NCI-H82 treated with DMSO at 0.1 percent for 48 hours (cell line): ENCODE data around the gene OR5B2.
"Not testable (repeated sequence)": the region's sequence is repeated elsewhere in the genome, so short reads cannot be mapped to it uniquely, and the experiment has no call there.

ENCODE experiments used
- DNase-seq: peaks from one replicate; lab custom pipeline; 2025; ENCODE audit not compliant: unreplicated experiment; lab: John Stamatoyannopoulos, UW

The OR5B2 gene

GRCh38 chr11:58428021-58428420 is at the start of gene OR5B2:
Gene OR5B2 (minus strand): TSS chr11:58428121. CDS start chr11:58423261, 4,860 bp downstream.
- no peak for DNase-seq

- DNase-seq, result no peak
These were observed 44.0 kb upstream of the OR5B2 start for GRCh38 chr11:58471892-58472291.

GRCh38 chr11:58466293-58466692 is 38.4 kb upstream of the OR5B2 start:
- no peak for DNase-seq

- DNase-seq, result no peak
These were observed 37.8 kb upstream of the OR5B2 start for GRCh38 chr11:58465690-58466089.

GRCh38 chr11:58451585-58451984 is 23.7 kb upstream of the OR5B2 start:
- DNase-seq, result no peak

GRCh38 chr11:58446294-58446693 is 18.4 kb upstream of the OR5B2 start:
- DNase-seq, result no peak

GRCh38 chr11:58444300-58444699 is 16.4 kb upstream of the OR5B2 start:
- DNase-seq, result no peak

GRCh38 chr11:58442136-58442535 is 14.2 kb upstream of the OR5B2 start, which contains the start of gene OR5B12:
Gene OR5B12 (minus strand): TSS chr11:58442236. CDS start chr11:58440151, 2,085 bp downstream.
- no peak for DNase-seq

- no peak for DNase-seq
These were observed 10.6 kb upstream of the OR5B2 start for GRCh38 chr11:58438486-58438885.

- no peak for DNase-seq
These were observed 6.3 kb upstream of the OR5B2 start for GRCh38 chr11:58434217-58434616.

GRCh38 chr11:58433638-58434203 is 5.8 kb upstream of the OR5B2 start:
- DNase-seq, result no peak

- DNase-seq, result no peak
These were observed 1.4 kb upstream of the OR5B2 start for GRCh38 chr11:58429273-58429672.

- no peak for DNase-seq
These were observed 21.1 kb downstream of the OR5B2 start, which contains the start of gene OR5B3 for GRCh38 chr11:58406774-58407173. Gene OR5B3 (minus strand): TSS chr11:58406874. CDS start chr11:58403409, 3,465 bp downstream.

GRCh38 chr11:58399622-58400021 is 28.3 kb downstream of the OR5B2 start:
- not testable (repeated sequence) for DNase-seq

- no peak for DNase-seq
These were observed 32.3 kb downstream of the OR5B2 start for GRCh38 chr11:58395581-58395980.

GRCh38 chr11:58394195-58394594 is 33.7 kb downstream of the OR5B2 start:
- DNase-seq, result no peak

GRCh38 chr11:58392746-58393145 is 35.2 kb downstream of the OR5B2 start:
- no peak for DNase-seq

- no peak for DNase-seq
These were observed 36.0 kb downstream of the OR5B2 start for GRCh38 chr11:58391879-58392278.

GRCh38 chr11:58390551-58391063 is 37.3 kb downstream of the OR5B2 start:
- no peak for DNase-seq
